T-cell (primary cell): ENCODE measurements around the gene CYSTM1. TPM values are rescaled to one million over a fixed set of nuclear protein-coding genes. Genes with fewer than 3 reads are reported as not detected.

ENCODE experiments used
- ATAC-seq, 4 experiments: fragments of 200-7000 bp in 3 of 4; fragments of 150-1000 bp in 1 of 4; cut with Tn5 transposase; replicated peaks in 1 of 4; 1 replicate in 3 of 4; 2 replicates in 1 of 4; pipeline ENCODE4 v1.10.0; 2021; ENCODE audit warnings: moderate library complexity in 3 of 4, mild to moderate bottlenecking in 2 of 4, moderate number of reproducible peaks in 1 of 4
- CTCF ChIA-PET, 2 donors: fragments of 300-600 bp; sonication (Branson Sonifier 250); formaldehyde crosslinking; loops; one replicate each; lab custom pipeline; 2022; ENCODE audit warnings: antibody characterized with exemption in 2 of 2; lab: Charles Lee
- POLR2A ChIA-PET, 2 donors: fragments of 300-600 bp; sonication (Branson Sonifier 250); formaldehyde crosslinking; loops; one replicate each; lab custom pipeline; 2022; ENCODE audit warnings: antibody characterized with exemption in 2 of 2; lab: Charles Lee
- DNase-seq, 35 experiments: peaks; one replicate each; pipeline versions ENCODE4 v3.0.0 to v3.0.0-alpha.2; 2013 to 2023
- H3K27ac ChIP-seq: one replicate; pipeline ENCODE4 v1.5.1; 2013; ENCODE audit warnings: low read length
- H3K27me3 ChIP-seq, 2 experiments: replicated peaks in 1 of 2; 1 replicate in 1 of 2; 2 replicates in 1 of 2; pipeline versions ENCODE4 v1.6.1 to v1.7.0; 2013; ENCODE audit warnings: low read length in 1 of 2, mixed read lengths in 1 of 2; ENCODE audit not compliant: control insufficient read depth in 2 of 2, insufficient read depth in 2 of 2; ENCODE audit errors: extremely low read depth in 1 of 2
- H3K36me3 ChIP-seq, 2 donors: 1 replicate in 1 of 2; 2 replicates in 1 of 2; pipeline versions ENCODE4 v1.6.1 to v1.7.0; 2013; ENCODE audit warnings: low read length in 1 of 2; ENCODE audit not compliant: control insufficient read depth in 2 of 2, insufficient read depth in 1 of 2; ENCODE audit errors: extremely low read depth in 1 of 2
- H3K4me1 ChIP-seq, 2 experiments: 1 replicate in 1 of 2; 2 replicates in 1 of 2; pipeline versions ENCODE4 v1.6.1 to v1.7.0; 2013; ENCODE audit warnings: low read length in 2 of 2, mixed read lengths in 1 of 2; ENCODE audit not compliant: insufficient read depth in 2 of 2, control insufficient read depth in 1 of 2; ENCODE audit errors: extremely low read depth in 1 of 2
- H3K4me3 ChIP-seq, 2 donors: 1 replicate in 1 of 2; 2 replicates in 1 of 2; pipeline versions ENCODE4 v1.5.1 to v1.7.0; 2013; ENCODE audit warnings: mild to moderate bottlenecking in 2 of 2, low read length in 1 of 2, moderate library complexity in 1 of 2; ENCODE audit not compliant: control insufficient read depth in 1 of 2; ENCODE audit errors: extremely low read depth in 1 of 2
- H3K9me3 ChIP-seq: 2 replicates; pipeline ENCODE4 v1.7.0; 2013
- H3K27ac Mint-ChIP-seq, 2 donors: one replicate each; pipeline ENCODE4 v1.8.0; 2020 to 2021; ENCODE audit warnings: mild to moderate bottlenecking in 2 of 2, mixed read lengths in 2 of 2
- H3K27me3 Mint-ChIP-seq, 2 donors: one replicate each; pipeline ENCODE4 v1.8.0; 2021 to 2022; ENCODE audit warnings: mixed read lengths in 2 of 2
- H3K36me3 Mint-ChIP-seq: one replicate; pipeline ENCODE4 v1.8.0; 2021; ENCODE audit warnings: mixed read lengths
- H3K4me1 Mint-ChIP-seq, 3 donors: one replicate each; pipeline ENCODE4 v1.8.0; 2020 to 2022; ENCODE audit warnings: mixed read lengths in 3 of 3, mild to moderate bottlenecking in 1 of 3
- H3K4me3 Mint-ChIP-seq, 3 donors: one replicate each; pipeline ENCODE4 v1.8.0; 2020 to 2022; ENCODE audit warnings: mild to moderate bottlenecking in 3 of 3, mixed read lengths in 3 of 3, moderate library complexity in 3 of 3
- H3K9me3 Mint-ChIP-seq, 3 donors: one replicate each; pipeline ENCODE4 v1.8.0; 2020 to 2022; ENCODE audit warnings: mixed read lengths in 3 of 3
- WGBS: methylation state at CpG from one replicate; pipeline ENCODE4 v1.1.5; 2013; ENCODE audit warnings: missing lambda C conversion rate; ENCODE audit not compliant: insufficient coverage; 5-methylcytosine and 5-hydroxymethylcytosine counted together
- total RNA-seq, 35 experiments: library from RNA in 6 of 35; stranded (reverse) in 6 of 35; fragments of 120-200 nt in 1 of 35; gene quantifications; one replicate each; pipeline versions ENCODE4 v1.2.1 to v1.2.4 and lab custom pipeline; 2013 to 2026

Gene CYSTM1
- total RNA-seq, 5 donors from 2014 or later (not counting 1 experiment from before 2014, with no cell fraction given): 1.9 to 6.0 (median 5.0) TPM

GRCh38 chr5:140262839-140263238, 87.9 kb downstream of the CYSTM1 start:
- Mint-ChIP-seq H3K27ac (peak overlapping the region in 1 of 2 donors; percentile 22), H3K4me1 (peaks cover 45 to 75% (median 60%) of the 10 kb centered on the region in 3 donors), H3K36me3 (peaks cover 38% of the 10 kb centered on the region), H3K4me3 (no peak overlapping the region), H3K27me3 (no peaks in the 10 kb centered on the region), H3K9me3 (peaks cover 0 to 4% (median 0%) of the 10 kb centered on the region in 3 donors)
- ChIA-PET CTCF (interaction anchor here in 1 of 2 donors (0.6 kb wide), 1 partner anchor 122 kb away, joined by 3 read pairs; no protein-coding TSS in a partner anchor), POLR2A (interaction anchor here in 1 of 2 donors (0.6 kb wide), 1 partner anchor 11 kb away, joined by 3 read pairs; no protein-coding TSS in a partner anchor)
- H3K4me1 ChIP-seq: peaks cover 18 to 28% of the 10 kb centered on the region in 2 experiments
- no peak overlapping the region for H3K27ac ChIP-seq
- ATAC-seq (no peak), DNase-seq (no peak)
- peaks cover 0 to 6% of the 10 kb centered on the region in 2 donors for H3K36me3 ChIP-seq
- WGBS: no CpG with 5 or more reads among the region's 3 CpGs
- H3K27me3 ChIP-seq: no peaks in the 10 kb centered on the region
- H3K9me3 ChIP-seq: no peaks in the 10 kb centered on the region
- no peak overlapping the region for H3K4me3 ChIP-seq

- H3K9me3 ChIP-seq: no peaks in the 10 kb centered on the region
- DNase-seq (no peak), ATAC-seq (no peak)
- H3K27me3 Mint-ChIP-seq: no peaks in the 10 kb centered on the region
- H3K36me3 Mint-ChIP-seq: peaks cover 21% of the 10 kb centered on the region
- no peak overlapping the region for H3K27ac ChIP-seq
- H3K4me1 ChIP-seq: peaks cover 14 to 20% of the 10 kb centered on the region in 2 experiments
- H3K27ac Mint-ChIP-seq: peak overlapping the region; percentile 72 to 78
- ChIA-PET CTCF (no interaction called here), POLR2A (interaction anchor here in 1 of 2 donors (0.6 kb wide), 1 partner anchor 9 kb away, joined by 15 read pairs; no protein-coding TSS in a partner anchor)
- H3K4me1 Mint-ChIP-seq: peaks cover 41 to 58% (median 42%) of the 10 kb centered on the region in 3 donors
- peak overlapping the region in 1 of 3 donors; percentile 63 for H3K4me3 Mint-ChIP-seq
- H3K36me3 ChIP-seq: no peaks in the 10 kb centered on the region
- no peaks in the 10 kb centered on the region for H3K27me3 ChIP-seq
- no peaks in the 10 kb centered on the region for H3K9me3 Mint-ChIP-seq
- no CpG with 5 or more reads among the region's 1 CpG for WGBS
- H3K4me3 ChIP-seq: no peak overlapping the region
These were observed 90.9 kb downstream of the CYSTM1 start for GRCh38 chr5:140265845-140266244.

- H3K27ac ChIP-seq: no peak overlapping the region
- no peak overlapping the region for H3K4me3 ChIP-seq
- Mint-ChIP-seq H3K4me1 (peaks cover 36 to 52% (median 37%) of the 10 kb centered on the region in 3 donors), H3K4me3 (peak overlapping the region in 1 of 3 donors; percentile 63), H3K36me3 (peaks cover 18% of the 10 kb centered on the region), H3K9me3 (no peaks in the 10 kb centered on the region), H3K27me3 (no peaks in the 10 kb centered on the region), H3K27ac (peak overlapping the region; percentile 72 to 88)
- no peaks in the 10 kb centered on the region for H3K27me3 ChIP-seq
- POLR2A ChIA-PET: interaction anchor here in 1 of 2 donors (0.5 kb wide), 1 partner anchor 9 kb away, joined by 4 read pairs; no protein-coding TSS in a partner anchor
- WGBS: 53% methylated on average over 3 of the region's 6 CpGs
- ATAC-seq (peak in 2 of 4 experiments; percentile 27 to 43), DNase-seq (peak in 6 of 35 experiments; percentile 3 to 48 (median 11))
- CTCF ChIA-PET: interaction anchor here (0.8 to 1.6 kb wide), 2 partner anchors 93 to 372 kb away, joined by 3 read pairs; partner anchors contain the start of gene SLC4A9 (in 1 of the 2)
- H3K9me3 ChIP-seq: no peaks in the 10 kb centered on the region
- peaks cover 14 to 20% of the 10 kb centered on the region in 2 experiments for H3K4me1 ChIP-seq
- no peaks in the 10 kb centered on the region for H3K36me3 ChIP-seq
These were observed 91.6 kb downstream of the CYSTM1 start for GRCh38 chr5:140266471-140267200.

- H3K4me1 ChIP-seq: peaks cover 11 to 20% of the 10 kb centered on the region in 2 experiments
- Mint-ChIP-seq H3K4me1 (peaks cover 32 to 49% (median 35%) of the 10 kb centered on the region in 3 donors), H3K9me3 (no peaks in the 10 kb centered on the region), H3K36me3 (peaks cover 17% of the 10 kb centered on the region), H3K4me3 (peak overlapping the region; percentile 36 to 63 (median 43)), H3K27me3 (no peaks in the 10 kb centered on the region), H3K27ac (peak overlapping the region; percentile 72 to 88)
- H3K27me3 ChIP-seq: no peaks in the 10 kb centered on the region
- H3K36me3 ChIP-seq: no peaks in the 10 kb centered on the region
- peak; percentile 11 to 77 (median 54) for ATAC-seq
- H3K27ac ChIP-seq: no peak overlapping the region
- WGBS: no CpG with 5 or more reads among the region's 3 CpGs
- H3K4me3 ChIP-seq: no peak overlapping the region
- no peak for DNase-seq
- ChIA-PET POLR2A (interaction anchor here in 1 of 2 donors (0.5 to 0.6 kb wide), 2 partner anchors 9 to 1944 kb away, joined by 3 to 4 read pairs; no protein-coding TSS in a partner anchor), CTCF (interaction anchor here (0.8 to 1.6 kb wide), 2 partner anchors 93 to 371 kb away, joined by 3 read pairs; partner anchors contain the start of gene SLC4A9 (in 1 of the 2))
- no peaks in the 10 kb centered on the region for H3K9me3 ChIP-seq
These were observed 92.2 kb downstream of the CYSTM1 start for GRCh38 chr5:140267201-140267540.

- CTCF ChIA-PET: interaction anchor here (0.8 to 1.6 kb wide), 2 partner anchors 92 to 371 kb away, joined by 3 read pairs; partner anchors contain the start of gene SLC4A9 (in 1 of the 2)
- Histone ChIP-seq H3K27ac (no peak overlapping the region), H3K27me3 (no peaks in the 10 kb centered on the region), H3K4me3 (no peak overlapping the region), H3K4me1 (peaks cover 11 to 20% of the 10 kb centered on the region in 2 experiments), H3K36me3 (peaks cover 0 to 2% of the 10 kb centered on the region in 2 donors), H3K9me3 (no peaks in the 10 kb centered on the region)
- Mint-ChIP-seq H3K4me3 (peak overlapping the region in 2 of 3 donors; percentile 36 to 63), H3K27me3 (no peaks in the 10 kb centered on the region), H3K27ac (peak overlapping the region; percentile 72 to 88), H3K36me3 (peaks cover 13% of the 10 kb centered on the region), H3K4me1 (peaks cover 31 to 45% (median 32%) of the 10 kb centered on the region in 3 donors), H3K9me3 (no peaks in the 10 kb centered on the region)
- WGBS: 61% methylated on average over 4 of the region's 9 CpGs
- DNase-seq (no peak), ATAC-seq (peak in 2 of 4 experiments; percentile 30 to 32)
- POLR2A ChIA-PET: interaction anchor here in 1 of 2 donors (0.6 kb wide), 1 partner anchor 1944 kb away, joined by 3 read pairs; no protein-coding TSS in a partner anchor
These were observed 92.6 kb downstream of the CYSTM1 start for GRCh38 chr5:140267559-140268018.

- no peaks in the 10 kb centered on the region for H3K27me3 ChIP-seq
- H3K4me3 ChIP-seq: no peak overlapping the region
- ATAC-seq (no peak), DNase-seq (no peak)
- H3K9me3 Mint-ChIP-seq: no peaks in the 10 kb centered on the region
- no peaks in the 10 kb centered on the region for H3K27me3 Mint-ChIP-seq
- no peaks in the 10 kb centered on the region for H3K9me3 ChIP-seq
- H3K36me3 Mint-ChIP-seq: peaks cover 16% of the 10 kb centered on the region
- peaks cover 11 to 25% of the 10 kb centered on the region in 2 experiments for H3K4me1 ChIP-seq
- H3K36me3 ChIP-seq: peaks cover 2 to 4% of the 10 kb centered on the region in 2 donors
- H3K27ac ChIP-seq: no peak overlapping the region
- no peak overlapping the region for H3K4me3 Mint-ChIP-seq
- ChIA-PET CTCF (no interaction called here), POLR2A (no interaction called here)
- H3K27ac Mint-ChIP-seq: no peak overlapping the region
- H3K4me1 Mint-ChIP-seq: peaks cover 30 to 44% (median 38%) of the 10 kb centered on the region in 3 donors
These were observed 95.0 kb downstream of the CYSTM1 start for GRCh38 chr5:140270008-140270407.
